ENCODE data around the gene TBXA2R.

- TF ChIP-seq CTCF (IDR thresholded peaks at IDR 0.05; ENCODE audit: insufficient read depth, low read depth, low read length) (no peak), EZH2 (IDR thresholded peaks at IDR 0.05; ENCODE audit: insufficient read depth, low read length) (no peak)
These were observed 47.3 kb upstream of the TBXA2R start for GRCh38 chr19:3653865-3654513.

Data from astrocyte (in vitro differentiated cells and primary cell).